NCI-H82 (cell line): ENCODE data around the gene GARNL3.

Experiments
- DNase-seq: peaks from one replicate; lab custom pipeline; 2025; lab: John Stamatoyannopoulos, UW

GARNL3 gene

DNA sequence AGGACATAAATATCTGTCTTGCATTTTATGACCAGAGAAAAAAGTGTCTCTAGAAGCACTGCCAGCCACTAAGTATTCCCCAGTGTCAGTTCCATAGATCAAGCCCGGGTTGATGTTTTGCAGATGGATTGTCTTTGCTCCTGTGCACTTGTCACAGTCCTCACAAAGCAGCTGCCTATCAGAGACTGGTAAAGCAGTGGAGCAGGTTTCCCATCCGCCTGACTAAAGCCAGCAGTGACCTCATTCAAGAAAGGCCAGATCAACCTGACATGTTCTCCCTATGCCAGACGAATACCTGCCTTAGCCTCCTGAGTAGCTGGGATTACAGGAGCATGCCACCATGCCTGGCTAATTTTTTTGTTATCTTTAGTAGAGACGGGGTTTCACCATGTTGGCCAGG lies 26.8 kb upstream of the GARNL3 start:
- DNase-seq = no peak

- DNase-seq = peak; percentile 57
Observed at GRCh38 chr9:127241354-127241753, 23.2 kb upstream of the GARNL3 start.

GRCh38 chr9:127244609-127245601 lies 19.7 kb upstream of the GARNL3 start:
- peak; percentile 98 for DNase-seq

- DNase-seq = no peak
Observed at GRCh38 chr9:127245637-127246164, 18.9 kb upstream of the GARNL3 start.

- no peak for DNase-seq
Observed at GRCh38 chr9:127248241-127248640, 16.3 kb upstream of the GARNL3 start.

DNA sequence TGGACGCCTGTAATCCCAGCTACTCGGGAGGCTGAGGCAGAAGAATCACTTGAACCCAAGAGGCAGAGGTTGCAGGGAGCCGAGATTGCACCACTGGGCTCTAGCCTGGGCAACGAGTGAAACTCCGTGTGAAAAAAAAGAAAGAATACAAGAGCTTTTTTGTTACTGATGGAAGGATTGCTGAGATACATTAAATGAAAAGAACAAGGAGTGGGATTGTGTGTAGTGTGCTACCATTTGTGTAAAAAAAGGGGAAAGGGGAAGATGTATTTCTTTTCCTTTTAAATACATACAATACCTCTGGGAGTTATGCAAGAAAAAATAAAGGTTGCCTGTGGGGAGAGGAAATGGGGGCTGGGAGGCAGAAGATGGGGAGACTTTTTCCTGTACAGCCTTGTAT lies 14.7 kb upstream of the GARNL3 start:
- DNase-seq = no peak

GRCh38 chr9:127250896-127251391 lies 13.6 kb upstream of the GARNL3 start:
- DNase-seq = peak; percentile 34

DNA sequence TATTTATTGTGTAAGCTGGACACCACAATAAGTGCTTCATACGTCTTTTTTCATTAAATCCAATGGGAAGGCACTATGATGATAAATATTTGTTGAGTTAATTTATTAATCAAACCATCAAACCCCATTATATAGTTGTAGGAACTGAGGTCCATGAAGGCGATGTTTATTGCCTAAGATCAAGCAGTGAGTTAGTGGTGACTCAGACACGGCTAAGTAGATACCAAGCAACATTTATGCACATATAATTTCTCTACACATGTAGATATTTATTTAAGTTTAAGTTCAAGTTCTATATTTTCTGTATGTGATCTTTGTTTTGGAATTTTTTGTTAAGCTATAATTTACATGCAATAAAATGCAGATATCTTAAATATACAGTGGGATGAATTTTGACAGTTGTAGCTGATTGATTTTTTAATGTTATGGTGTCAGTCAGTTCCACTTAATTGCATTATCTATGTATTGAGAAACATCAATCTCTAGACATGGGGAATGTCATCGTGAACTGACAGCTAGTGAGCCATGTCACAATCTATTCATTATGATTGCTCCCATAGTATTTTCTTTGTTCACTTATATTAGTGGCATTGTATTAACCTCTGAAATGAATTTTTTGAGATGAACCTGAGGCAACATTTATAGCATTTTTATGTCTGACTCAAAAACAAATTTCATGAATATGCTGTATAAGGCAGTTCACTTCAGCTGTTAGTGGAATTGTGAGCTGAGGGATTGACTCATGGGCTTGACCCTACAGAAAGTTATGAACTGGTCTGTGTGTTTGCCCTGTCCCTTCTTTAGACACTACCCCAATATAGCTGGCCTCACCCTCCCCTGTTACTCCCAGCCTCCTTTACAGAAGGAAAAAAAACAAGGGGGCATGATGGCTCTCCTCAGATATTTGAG lies 11.9 kb upstream of the GARNL3 start:
- no peak for DNase-seq

DNA sequence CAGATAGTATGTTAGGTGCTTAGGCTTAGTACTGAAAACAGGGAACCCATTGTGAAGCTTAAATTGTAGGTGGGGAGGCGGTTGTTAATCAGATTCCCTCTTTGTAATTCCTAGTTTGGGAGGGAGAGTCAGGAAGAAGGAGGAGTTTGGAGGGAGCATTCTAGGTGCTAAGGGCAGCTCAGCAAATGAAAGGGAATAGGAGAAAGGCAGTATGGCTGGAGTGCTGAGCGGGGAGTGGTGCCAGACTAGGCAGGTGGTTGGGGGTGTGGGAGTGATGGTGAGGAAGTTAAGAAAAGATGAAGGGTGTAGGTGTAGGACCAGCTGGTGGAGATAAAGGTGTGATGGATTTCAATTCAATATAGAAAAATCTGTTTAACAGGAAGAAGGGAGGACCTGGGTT lies 11.1 kb upstream of the GARNL3 start:
- DNase-seq = peak; percentile 81

GRCh38 chr9:127255692-127256091 lies 8.9 kb upstream of the GARNL3 start:
- no peak for DNase-seq

- DNase-seq = no peak
Observed at GRCh38 chr9:127256324-127256723, 8.2 kb upstream of the GARNL3 start.

DNA sequence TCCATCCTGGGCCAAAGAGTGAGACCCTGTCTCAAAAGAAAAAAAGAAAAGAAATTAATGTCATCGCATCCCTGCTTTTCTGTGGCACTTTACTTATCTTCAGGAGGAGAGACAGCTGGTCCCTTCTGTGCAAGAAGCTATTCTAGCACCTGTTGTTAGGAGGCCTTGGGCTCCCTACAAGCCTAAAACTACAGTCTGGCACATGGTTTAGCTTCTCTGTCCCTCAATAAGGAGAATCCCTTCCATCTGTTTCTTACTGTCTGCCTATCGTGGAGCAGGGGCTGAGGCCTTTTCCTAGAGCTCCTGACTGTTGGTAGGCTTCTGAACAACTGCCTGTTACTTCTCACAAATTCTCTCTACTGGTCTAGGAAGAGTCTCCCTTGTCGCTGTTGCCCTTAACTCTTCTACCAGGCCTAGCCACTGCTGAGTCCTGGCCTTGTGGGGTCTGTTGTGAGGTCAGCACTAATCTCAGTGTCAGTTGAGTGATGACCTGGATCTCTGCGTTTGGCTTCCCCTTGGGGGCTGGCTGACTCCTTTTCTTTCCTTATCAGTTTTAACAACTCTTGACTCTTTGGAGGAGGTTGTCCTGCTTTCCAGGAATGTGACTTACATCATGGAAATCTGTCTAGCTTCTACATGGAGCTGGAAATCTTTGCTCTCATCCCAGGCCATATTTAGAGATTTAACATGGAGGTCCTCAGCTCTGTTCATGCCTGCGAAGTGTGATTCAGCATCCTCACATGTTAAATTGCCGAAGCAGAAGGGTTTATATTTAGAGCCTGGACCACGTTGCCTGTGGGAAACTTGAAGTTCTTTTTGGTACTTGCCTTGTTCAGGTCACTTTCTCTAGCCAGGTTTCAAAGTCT lies 5.7 kb upstream of the GARNL3 start:
- peak; percentile 80 for DNase-seq

DNA sequence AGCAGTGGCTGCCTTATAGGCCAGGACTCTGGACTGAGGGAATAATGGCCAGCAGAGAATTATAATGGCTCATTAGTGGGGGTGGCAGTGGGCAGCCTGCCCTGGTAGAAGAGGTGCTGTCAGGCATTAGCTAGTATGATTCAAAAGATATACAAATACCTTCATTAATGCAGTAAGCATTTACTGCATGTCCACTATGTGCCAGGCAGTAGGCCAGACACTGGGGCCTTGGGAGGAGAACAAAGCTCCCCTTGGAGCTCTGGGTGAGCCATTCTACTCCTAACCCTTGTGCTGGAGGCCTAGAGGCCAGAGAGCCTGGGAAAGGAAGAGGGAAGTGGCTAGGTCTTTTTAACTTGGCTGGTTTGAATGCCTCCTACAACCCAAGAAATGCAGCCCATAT lies 2.0 kb upstream of the GARNL3 start:
- no peak for DNase-seq

DNA sequence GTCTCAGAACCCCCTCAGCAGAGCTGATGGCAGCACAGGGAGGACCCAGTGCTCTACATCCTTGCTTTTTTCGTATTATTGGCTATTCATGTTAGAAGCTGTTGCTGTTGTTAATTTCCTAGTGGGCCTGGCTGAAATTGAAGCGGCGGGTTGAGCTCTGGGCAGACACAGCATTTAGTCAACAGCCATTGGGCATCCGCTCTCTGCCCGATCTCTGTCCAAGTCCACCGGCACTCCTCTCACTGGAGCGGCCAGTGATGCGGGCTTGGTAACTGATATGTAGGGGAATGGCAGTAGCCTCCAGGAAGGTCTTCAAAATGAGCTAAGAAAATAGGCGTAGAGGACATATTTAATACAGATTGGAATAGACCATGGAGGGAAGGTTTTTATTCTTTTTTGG lies 1.3 kb upstream of the GARNL3 start:
- DNase-seq = no peak

- DNase-seq = peak; percentile 75
Observed at GRCh38 chr9:127263664-127264063, 910 bp upstream of the GARNL3 start.

DNA sequence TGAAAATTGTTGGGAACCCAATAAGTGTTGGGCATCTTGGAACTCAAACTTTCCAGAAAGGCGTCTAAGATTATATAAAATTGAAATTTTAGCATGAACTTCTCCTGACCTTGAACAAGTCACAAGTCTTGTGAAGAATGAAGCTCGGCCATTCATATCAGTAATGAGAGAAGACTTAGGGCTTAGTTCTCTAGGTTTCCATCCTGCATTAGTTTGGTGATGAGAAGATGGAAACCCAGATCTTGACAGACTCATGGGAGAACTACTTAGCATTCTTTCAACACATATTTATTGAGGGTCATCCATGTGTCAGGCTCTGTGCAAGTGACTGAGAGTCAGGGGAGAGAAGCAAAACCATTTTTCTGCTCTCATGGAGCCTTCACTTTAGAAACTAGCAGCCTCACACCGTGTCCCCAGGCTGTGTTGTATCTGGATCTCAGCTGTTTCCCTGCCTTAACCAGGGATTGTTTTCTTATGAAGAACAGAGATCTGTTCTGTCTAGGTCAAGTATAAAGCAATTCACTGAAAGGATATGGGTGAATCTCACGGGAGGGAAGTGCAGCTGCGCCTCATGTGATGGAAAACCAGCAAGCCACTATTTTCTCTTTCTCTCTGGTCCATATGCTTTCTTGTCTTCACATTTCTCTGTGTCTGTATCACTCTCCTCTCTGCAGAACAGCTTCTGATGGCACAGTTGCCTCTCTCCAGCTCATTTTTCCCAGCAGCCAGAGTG lies 3.4 kb downstream of the GARNL3 start:
- no peak for DNase-seq

- DNase-seq = no peak
Observed at GRCh38 chr9:127269449-127269848, 4.9 kb downstream of the GARNL3 start.

- peak; percentile 41 for DNase-seq
Observed at GRCh38 chr9:127273326-127273725, 8.8 kb downstream of the GARNL3 start.

DNA sequence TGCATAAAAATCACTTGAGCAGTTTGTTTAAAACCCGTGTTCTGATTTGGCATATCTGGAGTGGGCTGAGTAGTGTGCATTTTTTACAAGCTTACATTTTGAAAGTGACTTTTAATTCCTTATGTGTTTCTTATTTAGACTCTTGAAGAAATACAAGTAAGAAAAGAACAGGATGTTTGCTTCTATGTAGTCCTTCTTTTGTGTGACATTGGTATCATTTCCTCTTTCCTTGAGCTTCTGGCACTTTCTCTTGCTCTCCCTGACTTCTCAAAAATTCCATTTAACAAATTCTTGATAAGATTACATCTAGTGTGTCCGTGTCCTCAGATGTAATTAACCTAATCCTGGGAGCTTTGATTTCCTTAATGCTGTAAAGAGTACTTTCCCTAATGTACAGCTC lies 12.5 kb downstream of the GARNL3 start:
- peak; percentile 81 for DNase-seq

DNA sequence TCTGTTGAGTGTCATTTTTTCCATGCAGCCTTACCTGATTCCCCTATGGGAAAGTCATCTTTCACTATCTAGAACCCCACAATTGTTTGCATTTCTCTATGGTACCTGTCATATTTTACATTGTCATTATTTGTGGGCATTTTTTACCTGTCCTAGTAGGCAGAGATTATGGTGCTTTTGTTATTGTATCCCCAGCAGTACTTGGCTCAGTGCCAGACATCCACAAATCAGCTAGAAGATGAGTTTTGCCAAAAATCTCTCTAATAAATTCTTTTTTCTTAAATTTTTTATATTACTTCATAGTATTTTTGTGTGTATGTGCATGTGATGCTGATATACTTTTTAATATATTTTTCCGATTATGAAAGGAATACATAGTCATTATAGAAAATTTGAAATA lies 13.2 kb downstream of the GARNL3 start:
- peak; percentile 37 for DNase-seq

GRCh38 chr9:127278372-127278771 lies 13.8 kb downstream of the GARNL3 start:
- DNase-seq = no peak
